ENCODE results near the gene CORO2B.

CORO2B gene

GRCh38 chr15:68554721-68555678, 23.8 kb upstream of the CORO2B start (continued):
- TF ChIP-seq POU6F1 (CRISPR knock-in tag; IDR thresholded peaks at IDR 0.05; ENCODE audit: borderline replicate concordance, low read depth) (no peak), ZFP30 (CRISPR knock-in tag; IDR thresholded peaks at IDR 0.05) (no peak), ZC3H10 (CRISPR knock-in tag; IDR thresholded peaks at IDR 0.05) (no peak), ZFP3 (CRISPR knock-in tag; IDR thresholded peaks at IDR 0.05) (no peak), CSRNP3 (CRISPR knock-in tag; IDR thresholded peaks at IDR 0.05) (no peak), BACH2 (CRISPR knock-in tag; IDR thresholded peaks at IDR 0.05; ENCODE audit: borderline replicate concordance) (no peak), ZNF565 (CRISPR knock-in tag; conservative IDR thresholded peaks at IDR 0.05; ENCODE audit: low read depth) (no peak), ZNF8 (CRISPR knock-in tag; IDR thresholded peaks at IDR 0.05) (no peak)

GRCh38 chr15:68555679-68556037, 23.1 kb upstream of the CORO2B start:
- TF ChIP-seq PATZ1 (CRISPR knock-in tag; IDR thresholded peaks at IDR 0.05; ENCODE audit: borderline replicate concordance), result no peak
- TF ChIP-seq ZNF565 (CRISPR knock-in tag; conservative IDR thresholded peaks at IDR 0.05; ENCODE audit: low read depth), result no peak
- no peak for TF ChIP-seq TOX (CRISPR knock-in tag; IDR thresholded peaks at IDR 0.05; ENCODE audit: borderline replicate concordance)
- TF ChIP-seq TCF4 (CRISPR knock-in tag; IDR thresholded peaks at IDR 0.05; ENCODE audit: borderline replicate concordance), result no peak
- no peak for TF ChIP-seq TSHZ2 (CRISPR knock-in tag; IDR thresholded peaks at IDR 0.05)
- no peak for TF ChIP-seq BACH2 (CRISPR knock-in tag; IDR thresholded peaks at IDR 0.05; ENCODE audit: borderline replicate concordance)
- TF ChIP-seq CSDC2 (CRISPR knock-in tag; IDR thresholded peaks at IDR 0.05), result no peak
- TF ChIP-seq RARB (CRISPR knock-in tag; IDR thresholded peaks at IDR 0.05), result no peak
- no peak for TF ChIP-seq ESRRG (CRISPR knock-in tag; IDR thresholded peaks at IDR 0.05)
- TF ChIP-seq ISL1 (CRISPR knock-in tag; IDR thresholded peaks at IDR 0.05), result no peak
- TF ChIP-seq PPARA (CRISPR knock-in tag; IDR thresholded peaks at IDR 0.05; ENCODE audit: borderline replicate concordance), result no peak
- TF ChIP-seq SNAI2 (CRISPR knock-in tag; IDR thresholded peaks at IDR 0.05), result no peak
- no peak for TF ChIP-seq OSR1 (CRISPR knock-in tag; IDR thresholded peaks at IDR 0.05)
- no peak for TF ChIP-seq ARNTL (CRISPR knock-in tag; IDR thresholded peaks at IDR 0.05; ENCODE audit: borderline replicate concordance, low read depth)
- no peak for TF ChIP-seq ZNF70 (CRISPR knock-in tag; IDR thresholded peaks at IDR 0.05)
- no peak for TF ChIP-seq CSRNP3 (CRISPR knock-in tag; IDR thresholded peaks at IDR 0.05)
- no peak for TF ChIP-seq GLIS3 (CRISPR knock-in tag; IDR thresholded peaks at IDR 0.05)
- TF ChIP-seq ZNF8 (CRISPR knock-in tag; IDR thresholded peaks at IDR 0.05), result no peak
- no peak for TF ChIP-seq ZFP3 (CRISPR knock-in tag; IDR thresholded peaks at IDR 0.05)
- no peak for ATAC-seq

All from SK-N-SH treated with all-trans-retinoic acid at 6 μM for 48 hours (cell line).